Karpas-422 (cell line): Measurements from ENCODE around the gene MRPL21. TPM values are rescaled to one million over a fixed set of nuclear protein-coding genes. Genes with fewer than 3 reads are reported as not detected.

ENCODE experiments used
- DNase-seq: peaks from one replicate; pipeline ENCODE4 v3.0.0-alpha.2; 2015
- H2AFZ ChIP-seq: fragments of 200-600 bp; sonication (generic); 2 replicates; pipeline ENCODE4 v1.6.1; 2014; ENCODE audit warnings: antibody characterized with exemption, low read length, mixed read lengths
- H3K27ac ChIP-seq: fragments of 200-600 bp; sonication (generic); 2 replicates; pipeline ENCODE4 v1.5.1; 2014; ENCODE audit warnings: mild to moderate bottlenecking, low read length, moderate library complexity
- H3K27me3 ChIP-seq: fragments of 200-600 bp; sonication (generic); 2 replicates; pipeline ENCODE4 v1.6.1; 2014; ENCODE audit warnings: low read length, mixed read lengths
- H3K36me3 ChIP-seq: fragments of 200-600 bp; sonication (generic); 2 replicates; pipeline ENCODE4 v1.6.1; 2014; ENCODE audit warnings: low read length, mixed read lengths; ENCODE audit not compliant: insufficient read depth
- H3K4me1 ChIP-seq: fragments of 200-600 bp; sonication (generic); 2 replicates; pipeline ENCODE4 v1.6.1; 2014; ENCODE audit warnings: mild to moderate bottlenecking, low read length, mixed read lengths
- H3K4me2 ChIP-seq: fragments of 200-600 bp; sonication (generic); 2 replicates; pipeline ENCODE4 v1.6.1; 2014; ENCODE audit warnings: low read length, low read depth, mild to moderate bottlenecking; ENCODE audit not compliant: poor library complexity, severe bottlenecking
- H3K4me3 ChIP-seq: fragments of 200-600 bp; sonication (generic); 2 replicates; pipeline ENCODE4 v1.5.1; 2014; ENCODE audit warnings: mild to moderate bottlenecking, antibody characterized with exemption, low read length, mixed read lengths
- H3K79me2 ChIP-seq: fragments of 200-600 bp; sonication (generic); 2 replicates; pipeline ENCODE4 v1.6.1; 2014; ENCODE audit warnings: mild to moderate bottlenecking, low read length, mixed read lengths
- H3K9ac ChIP-seq: fragments of 200-600 bp; sonication (generic); 2 replicates; pipeline ENCODE4 v1.6.0; 2014; ENCODE audit warnings: low read length
- H3K9me2 ChIP-seq: fragments of 200-600 bp; sonication (generic), shearing (Covaris generic); replicated peaks from 2 replicates; pipeline ENCODE4 v1.6.0; 2014; ENCODE audit warnings: mild to moderate bottlenecking, low read length, moderate library complexity; ENCODE audit not compliant: insufficient read depth
- H3K9me3 ChIP-seq: fragments of 300-700, 200-600 bp; sonication (generic); 2 replicates; pipeline ENCODE4 v1.6.1; 2014; ENCODE audit warnings: low read length, mixed read lengths
- H4K20me1 ChIP-seq: fragments of 200-600 bp; sonication (generic); 2 replicates; pipeline ENCODE4 v1.6.1; 2014; ENCODE audit warnings: mild to moderate bottlenecking, antibody characterized with exemption, low read length, low read depth; ENCODE audit not compliant: insufficient read depth
- total RNA-seq: library from RNA; depleted of rRNA; stranded (reverse); fragments of >200 nt; shearing (Covaris generic); gene quantifications from 2 replicates; pipeline ENCODE4 v1.2.3, GENCODE V29; 2014; ENCODE audit warnings: low replicate concordance

MRPL21 gene
- total RNA-seq, 1 experiment from 2014 or later = 121 TPM

DNA sequence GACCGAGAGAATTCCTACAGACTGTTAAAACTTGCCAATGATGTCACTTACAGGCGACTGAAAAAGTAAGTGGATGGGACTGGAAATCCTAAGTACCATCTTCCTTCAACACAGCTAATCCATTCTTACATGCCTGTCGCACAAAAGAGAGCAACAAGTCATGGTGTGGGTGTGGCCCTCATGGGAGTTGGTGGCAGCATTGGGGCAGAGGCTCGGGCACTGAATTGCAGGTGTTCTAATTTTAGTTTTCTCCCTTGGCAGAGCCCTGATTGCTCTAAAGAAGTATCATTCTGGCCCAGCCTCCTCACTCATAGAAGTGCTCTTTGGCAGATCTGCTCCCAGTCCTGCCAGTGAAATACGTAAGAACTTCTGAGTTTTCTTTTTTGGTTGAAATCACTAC, 4.6 kb upstream of the MRPL21 start:
- Histone ChIP-seq H3K9me3 (no peaks in the 10 kb centered on the region), H3K9ac (no peak overlapping the region), H4K20me1 (no peaks in the 10 kb centered on the region; the same call in 1 of the 2 replicates), H3K9me2 (no peaks in the 10 kb centered on the region), H3K27me3 (no peaks in the 10 kb centered on the region), H3K4me2 (no peak overlapping the region), H3K79me2 (peaks cover 35% of the 10 kb centered on the region), H2AFZ (no peak overlapping the region), H3K4me1 (peaks cover 9% of the 10 kb centered on the region), H3K4me3 (no peak overlapping the region), H3K27ac (no peak overlapping the region), H3K36me3 (peaks cover 10% of the 10 kb centered on the region; the same call in 1 of the 2 replicates)
- no peak for DNase-seq

DNA sequence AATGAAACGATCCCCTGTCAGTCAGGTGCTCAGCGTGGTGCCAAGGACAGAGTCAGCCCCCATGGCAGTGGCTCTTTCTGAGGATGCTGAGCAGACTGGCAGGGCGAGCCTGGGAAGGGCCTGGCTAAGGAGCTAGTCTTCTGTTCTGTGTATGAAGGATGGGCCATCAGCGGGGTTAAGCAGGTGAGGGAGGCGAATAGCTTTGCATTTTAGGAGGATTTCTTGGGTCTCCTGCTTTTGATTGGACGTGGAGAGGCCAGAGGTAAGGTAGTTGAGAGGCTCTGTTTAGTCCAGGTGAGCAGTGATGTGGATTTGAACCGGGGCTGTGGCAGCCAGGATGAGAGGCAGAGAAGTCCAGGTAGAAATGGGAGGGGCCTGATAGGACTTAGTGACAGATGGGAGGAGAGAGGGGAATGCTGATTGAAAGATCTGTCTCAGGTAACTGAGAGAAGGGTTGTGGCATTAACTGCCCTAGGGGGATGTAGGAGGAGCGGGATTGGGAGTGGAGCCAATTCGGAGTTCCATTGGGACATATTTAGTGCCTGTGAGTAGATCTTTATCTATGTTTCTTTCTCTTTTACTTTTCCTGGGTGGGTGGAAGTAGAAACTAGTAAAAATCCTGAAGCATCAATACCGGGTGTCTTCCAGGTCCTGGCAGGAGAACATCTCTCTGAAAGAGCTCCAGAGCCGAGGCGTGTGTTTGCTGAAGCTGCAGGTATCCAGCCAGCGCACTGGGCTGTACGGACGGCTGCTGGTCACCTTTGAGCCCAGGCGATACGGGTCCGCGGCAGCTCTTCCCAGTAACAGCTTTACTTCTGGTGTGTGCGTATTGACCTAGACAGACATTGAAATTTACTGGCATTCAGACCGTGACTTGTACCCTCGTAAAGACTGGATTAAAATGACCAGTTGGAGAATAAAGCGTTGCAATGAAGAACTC, 2.1 kb upstream of the MRPL21 start:
- peak overlapping the region; percentile 99 for H3K9ac ChIP-seq
- H3K4me2 ChIP-seq = peak overlapping the region; percentile 96
- H3K4me1 ChIP-seq = peaks cover 26% of the 10 kb centered on the region
- H3K27ac ChIP-seq = no peak overlapping the region
- H3K79me2 ChIP-seq = peaks cover 61% of the 10 kb centered on the region
- peaks cover 15% of the 10 kb centered on the region; the same call in 1 of the 2 replicates for H3K36me3 ChIP-seq
- no peaks in the 10 kb centered on the region for H3K9me3 ChIP-seq
- H3K9me2 ChIP-seq = no peaks in the 10 kb centered on the region
- no peak for DNase-seq
- H2AFZ ChIP-seq = no peak overlapping the region
- H3K27me3 ChIP-seq = no peaks in the 10 kb centered on the region
- H3K4me3 ChIP-seq = peak overlapping the region; percentile 100; the same call in 1 of the 2 replicates
- H4K20me1 ChIP-seq = peaks cover 21% of the 10 kb centered on the region

DNA sequence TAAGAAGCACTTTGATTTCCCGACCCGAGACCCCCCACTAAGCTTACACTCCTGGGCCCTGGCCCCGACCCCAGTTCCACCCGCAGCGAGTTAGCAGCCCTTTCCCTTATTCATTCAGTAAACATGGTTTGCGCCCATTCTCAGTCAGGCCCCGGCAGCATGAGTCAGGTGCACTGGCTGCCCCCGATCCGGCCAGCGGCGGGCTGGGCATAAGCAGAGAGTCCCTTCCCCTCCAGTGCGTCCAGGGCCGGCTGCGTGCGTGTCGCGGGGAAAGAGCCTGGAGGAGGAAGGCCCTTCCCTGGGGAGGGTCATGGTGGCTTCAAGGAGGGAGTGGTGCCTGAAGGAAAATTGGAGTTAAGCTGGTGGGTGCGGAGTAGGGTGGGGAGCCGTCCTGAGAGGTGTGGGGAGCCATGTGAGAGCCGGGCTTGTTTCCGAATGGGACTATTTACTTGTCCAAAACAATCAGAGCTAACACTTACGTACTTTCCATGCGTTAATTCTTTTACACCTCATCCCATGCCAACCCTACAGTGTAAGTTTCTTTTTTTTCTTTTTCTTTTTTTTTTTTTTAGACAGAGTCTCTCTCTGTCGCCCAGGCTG, 716 bp upstream of the MRPL21 start:
- peaks cover 20% of the 10 kb centered on the region; the same call in 1 of the 2 replicates for H3K36me3 ChIP-seq
- peaks cover 74% of the 10 kb centered on the region for H3K79me2 ChIP-seq
- no peaks in the 10 kb centered on the region for H3K9me2 ChIP-seq
- H3K4me2 ChIP-seq = peak overlapping the region; percentile 96
- peak overlapping the region; percentile 100 for H3K4me3 ChIP-seq
- H4K20me1 ChIP-seq = peaks cover 26% of the 10 kb centered on the region
- no peaks in the 10 kb centered on the region for H3K27me3 ChIP-seq
- peak overlapping the region; percentile 99 for H2AFZ ChIP-seq
- H3K9ac ChIP-seq = peak overlapping the region; percentile 99
- H3K27ac ChIP-seq = no peak overlapping the region
- peak; percentile 54 for DNase-seq
- H3K9me3 ChIP-seq = no peaks in the 10 kb centered on the region
- H3K4me1 ChIP-seq = peaks cover 26% of the 10 kb centered on the region

DNA sequence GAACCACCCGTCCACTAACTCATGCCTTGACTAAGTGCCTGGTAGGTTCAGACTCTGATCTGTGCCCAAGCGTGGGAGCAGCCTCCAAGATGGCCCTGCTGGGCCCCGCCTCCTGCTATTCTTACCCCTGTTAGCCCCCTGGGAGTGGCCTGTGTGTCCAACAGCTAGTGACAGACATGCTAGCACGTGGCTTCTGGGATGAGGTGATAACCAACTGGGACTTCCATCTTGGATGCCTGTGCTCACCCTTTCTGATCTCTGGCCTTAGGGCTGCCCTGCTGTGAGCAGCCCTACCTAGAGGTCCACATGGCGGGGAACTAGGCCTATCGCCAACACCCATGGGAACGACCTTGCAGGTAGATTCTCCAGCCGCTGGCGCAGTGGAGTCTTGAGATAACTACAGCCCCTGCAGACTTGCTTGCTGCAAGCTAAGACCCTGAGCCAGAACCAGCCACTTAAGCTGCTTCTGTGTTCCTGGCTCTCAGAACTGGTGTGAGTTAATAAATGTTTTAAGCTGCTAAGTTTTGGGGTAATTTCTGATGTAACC, 2.7 kb downstream of the MRPL21 start:
- Histone ChIP-seq H3K36me3 (peaks cover 25% of the 10 kb centered on the region; the same call in 1 of the 2 replicates), H3K27ac (no peak overlapping the region), H3K4me2 (no peak overlapping the region), H4K20me1 (peaks cover 28% of the 10 kb centered on the region), H3K4me1 (peaks cover 26% of the 10 kb centered on the region), H3K9me2 (no peaks in the 10 kb centered on the region), H3K79me2 (peaks cover 69% of the 10 kb centered on the region), H3K9me3 (no peaks in the 10 kb centered on the region), H3K4me3 (no peak overlapping the region), H2AFZ (no peak overlapping the region), H3K27me3 (no peaks in the 10 kb centered on the region), H3K9ac (no peak overlapping the region)
- DNase-seq = no peak

DNA sequence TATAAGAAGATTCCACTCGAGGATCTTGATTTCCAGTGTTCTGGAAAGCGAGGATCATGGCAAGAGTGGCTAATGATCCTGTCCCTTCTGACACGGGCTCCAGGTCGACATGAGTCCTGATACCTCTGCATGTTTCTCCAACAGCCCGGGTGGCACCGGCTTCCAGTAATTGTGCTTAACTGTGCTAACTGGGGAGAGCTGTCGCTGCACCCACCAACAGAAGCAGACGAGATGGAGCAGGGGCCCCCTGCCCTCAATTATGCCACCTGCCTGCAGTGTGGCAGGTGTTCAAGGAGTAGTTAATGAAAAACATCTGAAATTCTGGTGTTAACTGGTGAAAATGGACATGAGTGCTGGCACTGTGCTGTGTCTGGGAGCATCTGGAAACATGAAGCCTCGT, 6.2 kb downstream of the MRPL21 start:
- H3K9ac ChIP-seq = no peak overlapping the region
- H3K79me2 ChIP-seq = peaks cover 35% of the 10 kb centered on the region
- H3K27me3 ChIP-seq = no peaks in the 10 kb centered on the region
- peaks cover 24% of the 10 kb centered on the region; the same call in 1 of the 2 replicates for H4K20me1 ChIP-seq
- H2AFZ ChIP-seq = no peak overlapping the region
- no peaks in the 10 kb centered on the region for H3K9me2 ChIP-seq
- H3K36me3 ChIP-seq = peaks cover 39% of the 10 kb centered on the region; the same call in 1 of the 2 replicates
- peaks cover 11% of the 10 kb centered on the region for H3K4me1 ChIP-seq
- H3K4me2 ChIP-seq = no peak overlapping the region
- H3K27ac ChIP-seq = no peak overlapping the region
- no peaks in the 10 kb centered on the region for H3K9me3 ChIP-seq
- H3K4me3 ChIP-seq = no peak overlapping the region
- DNase-seq = no peak

DNA sequence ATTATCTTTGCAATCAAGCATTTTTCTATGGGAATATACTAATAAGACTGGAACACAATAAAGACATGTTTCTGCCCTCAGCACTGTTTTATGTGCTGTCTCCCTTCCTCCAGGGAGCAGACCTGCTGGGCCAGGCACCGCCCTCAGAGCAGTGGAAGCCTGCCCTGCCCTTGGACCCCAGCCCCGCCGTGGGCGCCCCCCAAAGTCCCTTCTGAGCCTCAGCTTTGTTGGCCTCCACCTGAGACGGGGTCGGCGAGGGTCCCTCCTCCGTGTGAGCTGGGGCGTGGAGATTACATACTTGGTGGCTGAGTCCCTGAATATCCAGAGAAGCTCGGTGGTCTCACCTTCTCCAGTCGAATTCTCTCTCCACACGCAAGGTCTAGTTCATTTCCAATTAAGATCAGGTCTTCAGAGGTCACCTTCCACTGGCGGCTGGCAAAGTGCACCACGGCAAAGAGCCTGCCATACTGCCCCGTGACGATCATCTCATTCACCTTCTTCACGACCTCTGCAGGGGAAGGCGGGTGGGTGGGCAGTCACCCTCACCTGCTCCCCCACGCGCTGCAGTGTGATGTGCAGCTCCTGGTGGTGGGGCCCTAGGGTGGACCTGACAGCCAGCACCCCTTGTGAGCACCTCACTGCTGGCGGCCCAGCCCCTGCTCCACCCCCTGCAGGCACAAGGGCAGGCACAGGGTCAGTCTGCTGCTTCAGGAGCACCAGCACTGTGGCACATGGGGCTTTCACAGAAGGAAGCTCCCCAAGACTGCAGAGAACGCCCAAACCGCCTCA, 7.3 kb downstream of the MRPL21 start:
- H3K27me3 ChIP-seq = no peaks in the 10 kb centered on the region
- H3K9me2 ChIP-seq = no peaks in the 10 kb centered on the region
- H3K36me3 ChIP-seq = peaks cover 41% of the 10 kb centered on the region; the same call in 1 of the 2 replicates
- no peak overlapping the region for H3K4me2 ChIP-seq
- no peaks in the 10 kb centered on the region for H3K9me3 ChIP-seq
- no peak overlapping the region for H3K27ac ChIP-seq
- H3K9ac ChIP-seq = no peak overlapping the region
- H3K4me3 ChIP-seq = no peak overlapping the region
- no peak for DNase-seq
- H3K79me2 ChIP-seq = peaks cover 24% of the 10 kb centered on the region
- no peaks in the 10 kb centered on the region; the same call in none of the 2 replicates for H3K4me1 ChIP-seq
- H4K20me1 ChIP-seq = peaks cover 15% of the 10 kb centered on the region; the same call in 1 of the 2 replicates
- H2AFZ ChIP-seq = no peak overlapping the region

DNA sequence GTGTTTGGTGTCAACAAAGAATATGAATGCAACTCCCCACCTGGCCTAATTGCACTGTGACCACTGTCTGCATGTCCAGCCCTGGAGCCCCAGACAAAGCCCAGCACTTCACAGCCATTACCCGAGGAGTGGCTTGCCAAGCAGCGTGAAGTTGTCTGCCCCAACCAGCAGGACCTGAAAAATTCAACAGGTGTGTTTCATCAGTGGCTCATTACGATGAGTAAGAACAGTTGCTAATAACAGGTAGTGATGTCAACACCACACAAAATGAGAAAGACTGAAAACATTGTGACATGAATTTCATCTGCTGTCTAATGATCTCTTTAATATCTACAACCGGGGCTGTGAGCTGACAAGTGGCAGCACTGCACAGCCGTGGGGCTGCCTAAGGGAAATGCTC, 10.3 kb downstream of the MRPL21 start:
- Histone ChIP-seq H3K9me2 (no peaks in the 10 kb centered on the region), H2AFZ (no peak overlapping the region), H3K27ac (no peak overlapping the region), H3K79me2 (no peaks in the 10 kb centered on the region), H3K36me3 (peaks cover 44% of the 10 kb centered on the region; the same call in 1 of the 2 replicates), H3K27me3 (no peaks in the 10 kb centered on the region), H3K4me3 (no peak overlapping the region), H3K9me3 (no peaks in the 10 kb centered on the region), H3K9ac (no peak overlapping the region), H4K20me1 (0 out of 2 replicates have a peak, but pooled peaks cover 6% of the 10 kb centered on the region), H3K4me2 (no peak overlapping the region), H3K4me1 (no peaks in the 10 kb centered on the region)
- DNase-seq = no peak
